HEK293 (cell line): ENCODE data around the gene TSPAN11.
A peak's percentile ranks its signal among the peaks of the same experiment; 100 is the strongest.

ENCODE experiments used
- CTCF ChIA-PET: fragments of 350-600 bp; formaldehyde crosslinking; extraction: SDS; loops from one replicate; lab custom pipeline; 2021; ENCODE audit warnings: antibody characterized with exemption; lab: Yijun Ruan, JAX
- POLR2A ChIA-PET: fragments of 300-600 bp; formaldehyde crosslinking; extraction: SDS; loops from one replicate; lab custom pipeline; 2020; ENCODE audit warnings: antibody characterized with exemption, inconsistent platforms; lab: Yijun Ruan, JAX
- H3K27ac ChIP-seq: fragments of 200-500 bp; sonication (Bioruptor generic); 2 replicates; pipeline ENCODE4 v1.5.1; 2014; ENCODE audit warnings: low read depth, low read length, control low read depth, inconsistent platforms; ENCODE audit errors: extremely low read depth
- H3K36me3 ChIP-seq, 2 experiments: fragments of 200-500 bp in 1 of 2; sonication (Bioruptor generic) in 1 of 2; 1 replicate in 1 of 2; 2 replicates in 1 of 2; pipeline ENCODE4 v1.5.1; 2014 to 2017; ENCODE audit warnings: inconsistent platforms in 2 of 2, low read length in 2 of 2; ENCODE audit not compliant: control insufficient read depth in 2 of 2, insufficient read depth in 1 of 2
- H3K4me1 ChIP-seq: fragments of 200-500 bp; sonication (Bioruptor generic); 2 replicates; pipeline ENCODE4 v1.5.1; 2014; ENCODE audit warnings: mild to moderate bottlenecking, low read length, inconsistent platforms; ENCODE audit not compliant: control insufficient read depth, insufficient read depth
- H3K4me3 ChIP-seq: 2 replicates; pipeline ENCODE4 v1.5.1; 2011; ENCODE audit warnings: low read depth, mild to moderate bottlenecking, control low read depth, low read length, moderate library complexity
- H3K9me3 ChIP-seq: fragments of 200-500 bp; sonication (Bioruptor generic); 2 replicates; pipeline ENCODE4 v1.5.1; 2014; ENCODE audit warnings: low read depth, low read length, inconsistent platforms; ENCODE audit not compliant: control insufficient read depth, insufficient read depth
- EGR2 ChIP-seq: fragments of 450-650 bp; formaldehyde crosslinking; IDR thresholded peaks from 2 replicates; pipeline ENCODE4 v1.5.1; 2016; ENCODE audit warnings: low read depth, missing biosample characterization, missing genetic modification characterization
- KLF9 ChIP-seq: fragments of 450-650 bp; formaldehyde crosslinking; IDR thresholded peaks from 2 replicates; pipeline ENCODE4 v1.5.1; 2016; ENCODE audit warnings: missing biosample characterization, missing genetic modification characterization, low read depth
- PBX3 ChIP-seq: sonication (generic); formaldehyde crosslinking; IDR thresholded peaks from 2 replicates; pipeline ENCODE4 v1.8.1; 2022; ENCODE audit warnings: mild to moderate bottlenecking, moderate library complexity, missing genetic modification reagents
- ZBTB20 ChIP-seq: fragments of 450-650 bp; formaldehyde crosslinking; IDR thresholded peaks from 2 replicates; pipeline ENCODE4 v1.5.1; 2016; ENCODE audit warnings: missing biosample characterization, missing genetic modification characterization
- ZBTB48 ChIP-seq: fragments of 450-650 bp; formaldehyde crosslinking; IDR thresholded peaks from 2 replicates; pipeline ENCODE4 v1.5.1; 2016; ENCODE audit warnings: missing biosample characterization, missing genetic modification characterization
- ZBTB8A ChIP-seq: fragments of 450-650 bp; formaldehyde crosslinking; IDR thresholded peaks from 2 replicates; pipeline ENCODE4 v1.5.1; 2016; ENCODE audit warnings: missing biosample characterization, missing genetic modification characterization
- ZFHX2 ChIP-seq: fragments of 450-650 bp; formaldehyde crosslinking; conservative IDR thresholded peaks from 2 replicates; pipeline ENCODE4 v1.5.1; 2016; ENCODE audit warnings: missing biosample characterization, missing genetic modification characterization
- ZIC2 ChIP-seq: fragments of 450-650 bp; formaldehyde crosslinking; IDR thresholded peaks from 2 replicates; pipeline ENCODE4 v1.5.1; 2016; ENCODE audit warnings: missing biosample characterization, missing genetic modification characterization
- ZNF214 ChIP-seq: fragments of 450-650 bp; formaldehyde crosslinking; IDR thresholded peaks from 2 replicates; pipeline ENCODE4 v1.5.1; 2017; ENCODE audit warnings: missing biosample characterization, mild to moderate bottlenecking, missing genetic modification characterization, borderline replicate concordance
- ZNF335 ChIP-seq: fragments of 450-650 bp; formaldehyde crosslinking; conservative IDR thresholded peaks from 2 replicates; pipeline ENCODE4 v1.5.1; 2016; ENCODE audit warnings: missing biosample characterization, missing genetic modification characterization
- ZNF433 ChIP-seq: fragments of 450-650 bp; formaldehyde crosslinking; IDR thresholded peaks from 2 replicates; pipeline ENCODE4 v1.5.1; 2016; ENCODE audit warnings: missing biosample characterization, missing genetic modification characterization, low read depth
- ZNF449 ChIP-seq: fragments of 450-650 bp; formaldehyde crosslinking; IDR thresholded peaks from 2 replicates; pipeline ENCODE4 v1.5.1; 2017; ENCODE audit warnings: missing biosample characterization, mild to moderate bottlenecking, missing genetic modification characterization, moderate library complexity
- ZNF48 ChIP-seq: fragments of 450-650 bp; formaldehyde crosslinking; IDR thresholded peaks from 2 replicates; pipeline ENCODE4 v1.5.1; 2016; ENCODE audit warnings: missing biosample characterization, missing genetic modification characterization
- ZNF571 ChIP-seq: fragments of 450-650 bp; formaldehyde crosslinking; IDR thresholded peaks from 2 replicates; pipeline ENCODE4 v1.5.0; 2017; ENCODE audit warnings: missing biosample characterization, missing genetic modification characterization
- ZNF596 ChIP-seq: fragments of 450-650 bp; IDR thresholded peaks from 2 replicates; pipeline ENCODE4 v1.5.0; 2018; ENCODE audit warnings: missing biosample characterization, mild to moderate bottlenecking, missing genetic modification characterization, moderate library complexity
- ZNF600 ChIP-seq: fragments of 450-650 bp; formaldehyde crosslinking; IDR thresholded peaks from 2 replicates; pipeline ENCODE4 v1.5.1; 2016; ENCODE audit warnings: missing biosample characterization, missing genetic modification characterization
- ZNF664 ChIP-seq: fragments of 450-650 bp; formaldehyde crosslinking; IDR thresholded peaks from 2 replicates; pipeline ENCODE4 v1.5.1; 2016; ENCODE audit warnings: missing biosample characterization, missing genetic modification characterization
- TF ChIP-seq, protein P1 (sequence below): fragments of 450-650 bp; formaldehyde crosslinking; IDR thresholded peaks from 2 replicates; pipeline ENCODE4 v1.5.1; 2017; ENCODE audit warnings: missing biosample characterization, missing genetic modification characterization
- TF ChIP-seq, protein P2 (sequence below): fragments of 450-650 bp; formaldehyde crosslinking; optimal IDR thresholded peaks from 2 replicates; pipeline ENCODE3; 2016; ENCODE audit warnings: missing biosample characterization, mild to moderate bottlenecking, missing genetic modification characterization

The TSPAN11 gene

DNA sequence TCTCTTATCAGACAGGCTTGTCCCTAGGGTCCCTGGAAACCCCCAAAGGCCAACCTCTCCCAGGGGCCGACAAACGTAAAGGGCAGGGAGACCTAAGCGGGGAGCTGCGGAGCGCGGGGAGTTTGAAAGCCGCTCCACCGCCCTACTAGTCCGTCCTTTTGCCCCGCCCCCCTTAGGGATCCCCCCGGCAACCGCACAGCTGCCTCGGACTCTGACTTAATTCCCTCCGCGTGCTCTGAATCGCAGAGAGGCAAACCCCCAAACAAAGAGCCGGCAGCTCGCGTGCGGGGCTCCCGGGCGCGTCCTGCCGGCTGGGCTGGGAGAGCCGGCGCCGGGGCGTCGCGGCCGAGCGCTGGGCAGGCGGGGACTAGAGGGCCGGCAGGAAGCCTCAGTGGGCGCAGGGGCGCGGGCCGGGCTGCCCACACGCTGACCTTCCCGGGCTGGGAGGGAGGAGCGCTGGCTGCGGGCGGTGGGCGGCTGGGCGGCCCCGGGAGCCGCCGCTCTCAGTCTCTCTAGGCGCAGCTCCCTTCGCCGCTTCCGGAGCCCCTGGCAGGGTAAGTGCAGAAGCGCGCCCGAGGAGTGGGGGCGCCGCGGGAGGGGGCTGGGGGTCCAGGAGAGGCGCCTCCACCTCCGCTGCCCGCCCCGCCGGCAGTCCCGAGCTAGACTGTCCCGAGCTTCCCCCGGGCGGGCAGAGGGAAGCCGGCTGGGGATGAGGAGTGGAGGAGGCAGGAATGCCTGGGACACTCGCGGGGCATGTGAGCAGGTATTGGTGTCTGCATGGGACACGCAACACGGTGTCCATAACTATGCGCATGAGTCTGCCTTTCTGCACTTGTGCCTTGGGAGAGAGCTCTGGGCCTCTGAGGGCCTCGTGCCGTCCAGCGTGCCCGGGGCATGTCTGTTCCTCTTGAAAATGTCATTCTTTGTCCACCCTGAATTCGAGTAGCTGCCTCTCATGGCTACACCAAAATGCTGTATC, at the start of gene TSPAN11:
TSPAN11 (plus strand) TSS at position 506 of the 979 bp plus-strand sequence. CDS start 27,244 bp downstream, outside the sequence.
- Histone ChIP-seq H3K9me3 (no peaks in the 10 kb centered on the region), H3K27ac (no peak within 1 kb of the TSS; the same call in 1 of the 2 replicates), H3K36me3 (no peaks in the 10 kb centered on the region), H3K4me3 (peak within 1 kb of the TSS; percentile 24), H3K4me1 (no peaks in the 10 kb centered on the region)
- CTCF ChIA-PET = interaction anchor here (0.7 to 1.5 kb wide), 4 partner anchors 8 to 345 kb away, joined by 3 to 5 read pairs (median 4); no protein-coding TSS in a partner anchor
- POLR2A ChIA-PET = interaction anchor here (1.6 kb wide), 1 partner anchor 8 kb away, joined by 4 read pairs; no protein-coding TSS in a partner anchor
- peak; percentile 64 for TF ChIP-seq ZNF335 (tag by site-specific recombination)
- 0 out of 2 replicates have a peak, but pooled peaks have one; percentile 7 for TF ChIP-seq ZNF596
- peak; percentile 35; the same call in 1 of the 2 replicates for TF ChIP-seq EGR2
- TF ChIP-seq ZBTB20 (tag by site-specific recombination) = 0 out of 2 replicates have a peak, but pooled peaks have one; percentile 15
- 0 out of 2 replicates have a peak, but pooled peaks have one; percentile 33 for TF ChIP-seq ZNF449
- TF ChIP-seq, protein P1, sequence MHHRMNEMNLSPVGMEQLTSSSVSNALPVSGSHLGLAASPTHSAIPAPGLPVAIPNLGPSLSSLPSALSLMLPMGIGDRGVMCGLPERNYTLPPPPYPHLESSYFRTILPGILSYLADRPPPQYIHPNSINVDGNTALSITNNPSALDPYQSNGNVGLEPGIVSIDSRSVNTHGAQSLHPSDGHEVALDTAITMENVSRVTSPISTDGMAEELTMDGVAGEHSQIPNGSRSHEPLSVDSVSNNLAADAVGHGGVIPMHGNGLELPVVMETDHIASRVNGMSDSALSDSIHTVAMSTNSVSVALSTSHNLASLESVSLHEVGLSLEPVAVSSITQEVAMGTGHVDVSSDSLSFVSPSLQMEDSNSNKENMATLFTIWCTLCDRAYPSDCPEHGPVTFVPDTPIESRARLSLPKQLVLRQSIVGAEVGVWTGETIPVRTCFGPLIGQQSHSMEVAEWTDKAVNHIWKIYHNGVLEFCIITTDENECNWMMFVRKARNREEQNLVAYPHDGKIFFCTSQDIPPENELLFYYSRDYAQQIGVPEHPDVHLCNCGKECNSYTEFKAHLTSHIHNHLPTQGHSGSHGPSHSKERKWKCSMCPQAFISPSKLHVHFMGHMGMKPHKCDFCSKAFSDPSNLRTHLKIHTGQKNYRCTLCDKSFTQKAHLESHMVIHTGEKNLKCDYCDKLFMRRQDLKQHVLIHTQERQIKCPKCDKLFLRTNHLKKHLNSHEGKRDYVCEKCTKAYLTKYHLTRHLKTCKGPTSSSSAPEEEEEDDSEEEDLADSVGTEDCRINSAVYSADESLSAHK (tag by site-specific recombination) = peak; percentile 90
- TF ChIP-seq KLF9 = 0 out of 2 replicates have a peak, but pooled peaks have one; percentile 31
- no peak for TF ChIP-seq ZNF571 (tag by site-specific recombination)
- TF ChIP-seq PBX3 (CRISPR knock-in tag) = 0 out of 2 replicates have a peak, but pooled peaks have one; percentile 19
- TF ChIP-seq ZNF214 = no peak
- peak; percentile 69 for TF ChIP-seq ZFHX2 (tag by site-specific recombination)
- TF ChIP-seq ZNF433 = no peak
- TF ChIP-seq ZIC2 = no peak
- TF ChIP-seq ZBTB48 (tag by site-specific recombination) = peak; percentile 79
- 0 out of 2 replicates have a peak, but pooled peaks have one; percentile 9 for TF ChIP-seq ZBTB8A (tag by site-specific recombination)
- TF ChIP-seq ZNF600 = 0 out of 2 replicates have a peak, but pooled peaks have one; percentile 11
- TF ChIP-seq ZNF48 = no peak
- TF ChIP-seq ZNF664 (tag by site-specific recombination) = no peak
- TF ChIP-seq, protein P2, sequence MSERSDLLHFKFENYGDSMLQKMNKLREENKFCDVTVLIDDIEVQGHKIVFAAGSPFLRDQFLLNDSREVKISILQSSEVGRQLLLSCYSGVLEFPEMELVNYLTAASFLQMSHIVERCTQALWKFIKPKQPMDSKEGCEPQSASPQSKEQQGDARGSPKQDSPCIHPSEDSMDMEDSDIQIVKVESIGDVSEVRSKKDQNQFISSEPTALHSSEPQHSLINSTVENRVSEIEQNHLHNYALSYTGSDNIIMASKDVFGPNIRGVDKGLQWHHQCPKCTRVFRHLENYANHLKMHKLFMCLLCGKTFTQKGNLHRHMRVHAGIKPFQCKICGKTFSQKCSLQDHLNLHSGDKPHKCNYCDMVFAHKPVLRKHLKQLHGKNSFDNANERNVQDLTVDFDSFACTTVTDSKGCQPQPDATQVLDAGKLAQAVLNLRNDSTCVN (tag by site-specific recombination) = peak; percentile 27
